IPS-18a (cell line): ENCODE data around the gene IL4.

Experiments
- H3K27ac ChIP-seq: one replicate; pipeline ENCODE4 v1.5.1; 2013; ENCODE audit warnings: low read length
- H3K27me3 ChIP-seq: one replicate; pipeline ENCODE4 v1.6.1; 2013; ENCODE audit warnings: mild to moderate bottlenecking, low read length; ENCODE audit not compliant: control insufficient read depth, insufficient read depth
- H3K36me3 ChIP-seq: one replicate; pipeline ENCODE4 v1.6.1; 2013; ENCODE audit warnings: low read depth, low read length; ENCODE audit not compliant: control insufficient read depth
- H3K4me1 ChIP-seq: one replicate; pipeline ENCODE4 v1.6.1; 2013; ENCODE audit warnings: low read depth, low read length; ENCODE audit not compliant: control insufficient read depth
- H3K4me3 ChIP-seq: one replicate; pipeline ENCODE4 v1.5.1; 2013; ENCODE audit warnings: low read length
- H3K9ac ChIP-seq: one replicate; pipeline ENCODE4 v1.6.1; 2013; ENCODE audit warnings: mild to moderate bottlenecking, low read length, moderate library complexity
- H3K9me3 ChIP-seq: one replicate; pipeline ENCODE4 v1.6.1; 2013; ENCODE audit warnings: low read depth, low read length; ENCODE audit not compliant: control insufficient read depth

IL4 gene

GRCh38 chr5:132646583-132647266 is 27.1 kb upstream of the IL4 start:
- no peaks in the 10 kb centered on the region for H3K27me3 ChIP-seq
- no peak overlapping the region for H3K9ac ChIP-seq
- H3K4me3 ChIP-seq, result no peak overlapping the region
- no peaks in the 10 kb centered on the region for H3K9me3 ChIP-seq
- H3K4me1 ChIP-seq, result peaks cover 9% of the 10 kb centered on the region
- no peak overlapping the region for H3K27ac ChIP-seq
- H3K36me3 ChIP-seq, result peaks cover 11% of the 10 kb centered on the region

GRCh38 chr5:132647473-132647872 is 26.3 kb upstream of the IL4 start:
- H3K27me3 ChIP-seq, result no peaks in the 10 kb centered on the region
- peaks cover 5% of the 10 kb centered on the region for H3K36me3 ChIP-seq
- peaks cover 9% of the 10 kb centered on the region for H3K4me1 ChIP-seq
- H3K9ac ChIP-seq, result no peak overlapping the region
- no peaks in the 10 kb centered on the region for H3K9me3 ChIP-seq
- no peak overlapping the region for H3K27ac ChIP-seq
- H3K4me3 ChIP-seq, result no peak overlapping the region

- H3K4me3 ChIP-seq, result no peak overlapping the region
- no peak overlapping the region for H3K27ac ChIP-seq
- no peak overlapping the region for H3K9ac ChIP-seq
- H3K36me3 ChIP-seq, result no peaks in the 10 kb centered on the region
- no peaks in the 10 kb centered on the region for H3K27me3 ChIP-seq
- peaks cover 9% of the 10 kb centered on the region for H3K4me1 ChIP-seq
- no peaks in the 10 kb centered on the region for H3K9me3 ChIP-seq
These were observed 25.4 kb upstream of the IL4 start for GRCh38 chr5:132648355-132648754.

GRCh38 chr5:132651838-132652469 is 21.8 kb upstream of the IL4 start:
- Histone ChIP-seq H3K4me3 (no peak overlapping the region), H3K27ac (no peak overlapping the region), H3K9ac (no peak overlapping the region), H3K36me3 (no peaks in the 10 kb centered on the region), H3K9me3 (no peaks in the 10 kb centered on the region), H3K4me1 (no peaks in the 10 kb centered on the region), H3K27me3 (peaks cover 34% of the 10 kb centered on the region)

- Histone ChIP-seq H3K9ac (no peak overlapping the region), H3K36me3 (no peaks in the 10 kb centered on the region), H3K27ac (no peak overlapping the region), H3K4me1 (no peaks in the 10 kb centered on the region), H3K9me3 (no peaks in the 10 kb centered on the region), H3K4me3 (no peak overlapping the region), H3K27me3 (peaks cover 42% of the 10 kb centered on the region)
These were observed 20.1 kb upstream of the IL4 start for GRCh38 chr5:132653716-132654115.

- no peak overlapping the region for H3K27ac ChIP-seq
- H3K9me3 ChIP-seq, result no peaks in the 10 kb centered on the region
- H3K27me3 ChIP-seq, result peaks cover 42% of the 10 kb centered on the region
- peak overlapping the region; percentile 44 for H3K4me3 ChIP-seq
- H3K4me1 ChIP-seq, result no peaks in the 10 kb centered on the region
- H3K36me3 ChIP-seq, result no peaks in the 10 kb centered on the region
- H3K9ac ChIP-seq, result no peak overlapping the region
These were observed 17.7 kb upstream of the IL4 start for GRCh38 chr5:132655821-132656773.

- Histone ChIP-seq H3K36me3 (no peaks in the 10 kb centered on the region), H3K27ac (no peak overlapping the region), H3K9ac (no peak overlapping the region), H3K27me3 (peaks cover 42% of the 10 kb centered on the region), H3K9me3 (no peaks in the 10 kb centered on the region), H3K4me1 (no peaks in the 10 kb centered on the region), H3K4me3 (no peak overlapping the region)
These were observed 16.9 kb upstream of the IL4 start for GRCh38 chr5:132656774-132657355.

GRCh38 chr5:132657676-132658380 is 16.0 kb upstream of the IL4 start, which contains the start of gene IL13:
Gene IL13, plus strand, starts transcription at chr5:132658173. Its CDS starts 14 bp downstream, at chr5:132658187.
- no peaks in the 10 kb centered on the region for H3K4me1 ChIP-seq
- H3K4me3 ChIP-seq, result no peak within 1 kb of the TSS
- no peak within 1 kb of the TSS for H3K27ac ChIP-seq
- H3K27me3 ChIP-seq, result peaks cover 42% of the 10 kb centered on the region
- H3K9ac ChIP-seq, result no peak within 1 kb of the TSS
- H3K36me3 ChIP-seq, result no peaks in the 10 kb centered on the region
- no peaks in the 10 kb centered on the region for H3K9me3 ChIP-seq

GRCh38 chr5:132658381-132659302 is 15.1 kb upstream of the IL4 start:
- Histone ChIP-seq H3K4me3 (no peak overlapping the region), H3K36me3 (no peaks in the 10 kb centered on the region), H3K27me3 (peaks cover 41% of the 10 kb centered on the region), H3K27ac (no peak overlapping the region), H3K4me1 (no peaks in the 10 kb centered on the region), H3K9ac (no peak overlapping the region), H3K9me3 (no peaks in the 10 kb centered on the region)
